Liver (tissue), 9 donors: ENCODE data around the gene LIFR. TPM values are rescaled to one million over a fixed set of nuclear protein-coding genes. Genes with fewer than 3 reads are reported as not detected.

Experiments
- DNase-seq: peaks from one replicate; pipeline ENCODE4 v3.0.0-alpha.2; 2017; ENCODE audit warnings: low spot score
- H3K27ac ChIP-seq, 2 donors: one replicate each; pipeline ENCODE4 v1.7.0; 2013; ENCODE audit warnings: inconsistent platforms in 2 of 2, low read length in 2 of 2, control low read depth in 1 of 2, low read depth in 1 of 2, mild to moderate bottlenecking in 1 of 2
- H3K27me3 ChIP-seq, 4 donors: one replicate each; pipeline versions ENCODE4 v1.6.1 to v1.7.0; 2013; ENCODE audit warnings: low read length in 3 of 4, inconsistent platforms in 1 of 4, mild to moderate bottlenecking in 1 of 4, moderate library complexity in 1 of 4; ENCODE audit not compliant: control insufficient read depth in 4 of 4, insufficient read depth in 4 of 4
- H3K36me3 ChIP-seq, 4 donors: one replicate each; pipeline versions ENCODE4 v1.6.1 to v1.7.0; 2013; ENCODE audit warnings: low read length in 3 of 4, mild to moderate bottlenecking in 3 of 4, low read depth in 1 of 4, moderate library complexity in 1 of 4; ENCODE audit not compliant: control insufficient read depth in 4 of 4, insufficient read depth in 3 of 4
- H3K4me1 ChIP-seq, 4 donors: one replicate each; pipeline versions ENCODE4 v1.6.1 to v1.7.0; 2013; ENCODE audit warnings: low read length in 3 of 4, mild to moderate bottlenecking in 3 of 4, moderate library complexity in 1 of 4; ENCODE audit not compliant: control insufficient read depth in 4 of 4, insufficient read depth in 4 of 4
- H3K4me3 ChIP-seq, 3 donors: one replicate each; pipeline versions ENCODE4 v1.6.1 to v1.7.0; 2013; ENCODE audit warnings: low read length in 3 of 3, control low read depth in 1 of 3, low read depth in 1 of 3, mild to moderate bottlenecking in 1 of 3
- H3K9ac ChIP-seq, 2 donors: one replicate each; pipeline ENCODE4 v1.7.0; 2013; ENCODE audit warnings: low read length in 2 of 2, mild to moderate bottlenecking in 2 of 2, moderate library complexity in 2 of 2, control low read depth in 1 of 2, low read depth in 1 of 2
- H3K9me3 ChIP-seq, 4 donors: one replicate each; pipeline versions ENCODE4 v1.6.1 to v1.7.0; 2013; ENCODE audit warnings: low read length in 3 of 4; ENCODE audit not compliant: control insufficient read depth in 4 of 4
- EGR1 ChIP-seq, 2 donors: IDR thresholded peaks; 2 replicates each; pipeline ENCODE4 v1.6.1; 2016 to 2018; ENCODE audit warnings: antibody characterized with exemption in 2 of 2, low read depth in 2 of 2
- FOXA1 ChIP-seq: IDR thresholded peaks from 2 replicates; pipeline ENCODE4 v1.6.1; 2016; ENCODE audit warnings: antibody characterized with exemption
- FOXA2 ChIP-seq: IDR thresholded peaks from 2 replicates; pipeline ENCODE4 v1.6.1; 2016; ENCODE audit warnings: antibody characterized with exemption
- GABPA ChIP-seq, 2 donors: IDR thresholded peaks in 1 of 2; conservative IDR thresholded peaks in 1 of 2; 2 replicates each; pipeline ENCODE4 v1.6.1; 2016; ENCODE audit warnings: antibody characterized with exemption in 2 of 2, mild to moderate bottlenecking in 1 of 2, moderate library complexity in 1 of 2
- HNF4A ChIP-seq, 2 donors: conservative IDR thresholded peaks; 2 replicates each; pipeline ENCODE4 v1.6.1; 2016; ENCODE audit warnings: antibody characterized with exemption in 2 of 2, mild to moderate bottlenecking in 2 of 2
- HNF4G ChIP-seq: IDR thresholded peaks from 2 replicates; pipeline ENCODE4 v1.6.1; 2016; ENCODE audit warnings: antibody characterized with exemption
- JUND ChIP-seq, 2 donors: IDR thresholded peaks; 2 replicates each; pipeline ENCODE4 v1.6.1; 2016; ENCODE audit warnings: antibody characterized with exemption in 2 of 2
- NR2F2 ChIP-seq: IDR thresholded peaks from 2 replicates; pipeline ENCODE4 v1.6.1; 2016; ENCODE audit warnings: antibody characterized with exemption
- RAD21 ChIP-seq, 2 donors: IDR thresholded peaks; 2 replicates each; pipeline ENCODE4 v1.6.1; 2016; ENCODE audit warnings: antibody characterized with exemption in 2 of 2, mild to moderate bottlenecking in 2 of 2
- RXRA ChIP-seq, 2 donors: IDR thresholded peaks; 2 replicates each; pipeline ENCODE4 v1.6.1; 2017 to 2018; ENCODE audit warnings: antibody characterized with exemption in 2 of 2, mild to moderate bottlenecking in 1 of 2
- SP1 ChIP-seq: IDR thresholded peaks from 2 replicates; pipeline ENCODE4 v1.6.1; 2018; ENCODE audit warnings: antibody characterized with exemption, mild to moderate bottlenecking
- TAF1 ChIP-seq: conservative IDR thresholded peaks from 2 replicates; pipeline ENCODE4 v1.6.1; 2016; ENCODE audit warnings: antibody characterized with exemption, mild to moderate bottlenecking
- YY1 ChIP-seq: IDR thresholded peaks from 2 replicates; pipeline ENCODE4 v1.6.1; 2016; ENCODE audit warnings: antibody characterized with exemption, mild to moderate bottlenecking
- WGBS: extraction: QIAGEN DNeasy Blood & Tissue Kit; methylation state at CpG from one replicate; pipeline ENCODE4 v1.1.7; 2013; 5-methylcytosine and 5-hydroxymethylcytosine counted together
- polyA plus RNA-seq, 2 donors: library from polyadenylated mRNA; stranded (reverse) in 1 of 2; unstranded in 1 of 2; fragments of 200-250 nt in 1 of 2; fragments of >200 nt in 1 of 2; fragmentation: Nextera tagmentation in 1 of 2; extraction: Ambion mirVana in 1 of 2; gene quantifications; one replicate each; pipeline versions ENCODE4 v1.2.1 to v1.2.3, GENCODE V29; 2013 to 2015
- total RNA-seq, 2 donors: library from RNA; depleted of rRNA; stranded (reverse); fragments of >200 nt; gene quantifications; one replicate each; pipeline ENCODE4 v1.2.3, GENCODE V29; 2014
- TF ChIP-seq, protein P1 (sequence below): IDR thresholded peaks from 2 replicates; pipeline ENCODE4 v1.6.1; 2016; ENCODE audit warnings: antibody characterized with exemption
- TF ChIP-seq, protein P2 (sequence below): IDR thresholded peaks from 2 replicates; pipeline ENCODE4 v1.6.1; 2016; ENCODE audit warnings: antibody characterized with exemption, mild to moderate bottlenecking
- TF ChIP-seq, protein P3 (sequence below): IDR thresholded peaks from 2 replicates; pipeline ENCODE4 v1.6.1; 2016; ENCODE audit warnings: antibody characterized with exemption
- TF ChIP-seq, protein P4 (sequence below): fragments of 150-350 bp; IDR thresholded peaks from 2 replicates; pipeline ENCODE4 v1.5.1; 2017; ENCODE audit warnings: improper control_type of control experiment, low read depth, low read length; ENCODE audit not compliant: missing input control
- TF ChIP-seq, protein P5 (sequence below): IDR thresholded peaks from 2 replicates; pipeline ENCODE4 v1.6.1; 2016; ENCODE audit warnings: antibody characterized with exemption
- donor health status: healthy.
- donor health status: healthy.
- donor health status: healthy.
- donor health status: healthy.
- donor health status: healthy.

Gene LIFR
- total and polyA plus RNA-seq, 4 donors: 10.5 to 79.7 (median 32.8) TPM

DNA sequence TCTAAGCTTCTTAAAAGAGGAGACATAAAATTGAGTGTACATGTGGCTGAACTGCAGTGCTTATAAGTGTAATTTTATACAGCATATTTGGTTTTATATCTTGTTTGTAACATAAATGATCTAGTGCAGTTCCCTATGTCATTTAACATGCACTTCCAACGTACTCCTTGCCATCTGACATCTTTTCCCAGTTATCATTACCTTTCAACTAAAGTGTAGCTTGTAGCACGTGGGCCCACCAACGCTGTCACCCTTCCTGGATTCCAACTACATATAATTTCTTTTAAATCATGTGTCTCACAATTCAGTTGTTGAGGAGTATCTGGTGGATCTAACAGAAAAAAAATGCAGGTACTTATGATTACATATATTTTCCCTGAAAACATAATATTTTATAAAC is 50.1 kb downstream of the LIFR start:
- 89% methylated on average over 3 of the region's 3 CpGs for WGBS
- Histone ChIP-seq H3K27me3 (no peaks in the 10 kb centered on the region), H3K9me3 (no peaks in the 10 kb centered on the region), H3K4me3 (no peak overlapping the region), H3K9ac (no peak overlapping the region), H3K36me3 (no peaks in the 10 kb centered on the region), H3K27ac (no peak overlapping the region), H3K4me1 (no peaks in the 10 kb centered on the region)
- no peak for DNase-seq
- no peak for TF ChIP-seq NR2F2
- TF ChIP-seq, protein P1, sequence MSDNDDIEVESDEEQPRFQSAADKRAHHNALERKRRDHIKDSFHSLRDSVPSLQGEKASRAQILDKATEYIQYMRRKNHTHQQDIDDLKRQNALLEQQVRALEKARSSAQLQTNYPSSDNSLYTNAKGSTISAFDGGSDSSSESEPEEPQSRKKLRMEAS: no peak
- no peak for TF ChIP-seq RAD21 (IDR thresholded peaks at IDR 0.05)
- no peak for TF ChIP-seq HNF4A (conservative IDR thresholded peaks at IDR 0.05)
- TF ChIP-seq EGR1 (IDR thresholded peaks at IDR 0.05; ENCODE audit: low read depth in 2 of 2): no peak
- no peak for TF ChIP-seq YY1
- TF ChIP-seq JUND (IDR thresholded peaks at IDR 0.05): no peak
- no peak for TF ChIP-seq HNF4G
- TF ChIP-seq, protein P2, sequence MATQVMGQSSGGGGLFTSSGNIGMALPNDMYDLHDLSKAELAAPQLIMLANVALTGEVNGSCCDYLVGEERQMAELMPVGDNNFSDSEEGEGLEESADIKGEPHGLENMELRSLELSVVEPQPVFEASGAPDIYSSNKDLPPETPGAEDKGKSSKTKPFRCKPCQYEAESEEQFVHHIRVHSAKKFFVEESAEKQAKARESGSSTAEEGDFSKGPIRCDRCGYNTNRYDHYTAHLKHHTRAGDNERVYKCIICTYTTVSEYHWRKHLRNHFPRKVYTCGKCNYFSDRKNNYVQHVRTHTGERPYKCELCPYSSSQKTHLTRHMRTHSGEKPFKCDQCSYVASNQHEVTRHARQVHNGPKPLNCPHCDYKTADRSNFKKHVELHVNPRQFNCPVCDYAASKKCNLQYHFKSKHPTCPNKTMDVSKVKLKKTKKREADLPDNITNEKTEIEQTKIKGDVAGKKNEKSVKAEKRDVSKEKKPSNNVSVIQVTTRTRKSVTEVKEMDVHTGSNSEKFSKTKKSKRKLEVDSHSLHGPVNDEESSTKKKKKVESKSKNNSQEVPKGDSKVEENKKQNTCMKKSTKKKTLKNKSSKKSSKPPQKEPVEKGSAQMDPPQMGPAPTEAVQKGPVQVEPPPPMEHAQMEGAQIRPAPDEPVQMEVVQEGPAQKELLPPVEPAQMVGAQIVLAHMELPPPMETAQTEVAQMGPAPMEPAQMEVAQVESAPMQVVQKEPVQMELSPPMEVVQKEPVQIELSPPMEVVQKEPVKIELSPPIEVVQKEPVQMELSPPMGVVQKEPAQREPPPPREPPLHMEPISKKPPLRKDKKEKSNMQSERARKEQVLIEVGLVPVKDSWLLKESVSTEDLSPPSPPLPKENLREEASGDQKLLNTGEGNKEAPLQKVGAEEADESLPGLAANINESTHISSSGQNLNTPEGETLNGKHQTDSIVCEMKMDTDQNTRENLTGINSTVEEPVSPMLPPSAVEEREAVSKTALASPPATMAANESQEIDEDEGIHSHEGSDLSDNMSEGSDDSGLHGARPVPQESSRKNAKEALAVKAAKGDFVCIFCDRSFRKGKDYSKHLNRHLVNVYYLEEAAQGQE: no peak
- TF ChIP-seq, protein P3, sequence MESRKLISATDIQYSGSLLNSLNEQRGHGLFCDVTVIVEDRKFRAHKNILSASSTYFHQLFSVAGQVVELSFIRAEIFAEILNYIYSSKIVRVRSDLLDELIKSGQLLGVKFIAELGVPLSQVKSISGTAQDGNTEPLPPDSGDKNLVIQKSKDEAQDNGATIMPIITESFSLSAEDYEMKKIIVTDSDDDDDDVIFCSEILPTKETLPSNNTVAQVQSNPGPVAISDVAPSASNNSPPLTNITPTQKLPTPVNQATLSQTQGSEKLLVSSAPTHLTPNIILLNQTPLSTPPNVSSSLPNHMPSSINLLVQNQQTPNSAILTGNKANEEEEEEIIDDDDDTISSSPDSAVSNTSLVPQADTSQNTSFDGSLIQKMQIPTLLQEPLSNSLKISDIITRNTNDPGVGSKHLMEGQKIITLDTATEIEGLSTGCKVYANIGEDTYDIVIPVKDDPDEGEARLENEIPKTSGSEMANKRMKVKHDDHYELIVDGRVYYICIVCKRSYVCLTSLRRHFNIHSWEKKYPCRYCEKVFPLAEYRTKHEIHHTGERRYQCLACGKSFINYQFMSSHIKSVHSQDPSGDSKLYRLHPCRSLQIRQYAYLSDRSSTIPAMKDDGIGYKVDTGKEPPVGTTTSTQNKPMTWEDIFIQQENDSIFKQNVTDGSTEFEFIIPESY: no peak
- no peak for TF ChIP-seq TAF1
- TF ChIP-seq, protein P4, sequence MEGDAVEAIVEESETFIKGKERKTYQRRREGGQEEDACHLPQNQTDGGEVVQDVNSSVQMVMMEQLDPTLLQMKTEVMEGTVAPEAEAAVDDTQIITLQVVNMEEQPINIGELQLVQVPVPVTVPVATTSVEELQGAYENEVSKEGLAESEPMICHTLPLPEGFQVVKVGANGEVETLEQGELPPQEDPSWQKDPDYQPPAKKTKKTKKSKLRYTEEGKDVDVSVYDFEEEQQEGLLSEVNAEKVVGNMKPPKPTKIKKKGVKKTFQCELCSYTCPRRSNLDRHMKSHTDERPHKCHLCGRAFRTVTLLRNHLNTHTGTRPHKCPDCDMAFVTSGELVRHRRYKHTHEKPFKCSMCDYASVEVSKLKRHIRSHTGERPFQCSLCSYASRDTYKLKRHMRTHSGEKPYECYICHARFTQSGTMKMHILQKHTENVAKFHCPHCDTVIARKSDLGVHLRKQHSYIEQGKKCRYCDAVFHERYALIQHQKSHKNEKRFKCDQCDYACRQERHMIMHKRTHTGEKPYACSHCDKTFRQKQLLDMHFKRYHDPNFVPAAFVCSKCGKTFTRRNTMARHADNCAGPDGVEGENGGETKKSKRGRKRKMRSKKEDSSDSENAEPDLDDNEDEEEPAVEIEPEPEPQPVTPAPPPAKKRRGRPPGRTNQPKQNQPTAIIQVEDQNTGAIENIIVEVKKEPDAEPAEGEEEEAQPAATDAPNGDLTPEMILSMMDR: no peak
- no peak for TF ChIP-seq FOXA2
- TF ChIP-seq RXRA (IDR thresholded peaks at IDR 0.05): no peak
- no peak for TF ChIP-seq SP1
- no peak for TF ChIP-seq GABPA (IDR thresholded peaks at IDR 0.05 in 1 of 2, conservative IDR thresholded peaks at IDR 0.05 in 1 of 2)
- no peak for TF ChIP-seq FOXA1
- TF ChIP-seq, protein P5, sequence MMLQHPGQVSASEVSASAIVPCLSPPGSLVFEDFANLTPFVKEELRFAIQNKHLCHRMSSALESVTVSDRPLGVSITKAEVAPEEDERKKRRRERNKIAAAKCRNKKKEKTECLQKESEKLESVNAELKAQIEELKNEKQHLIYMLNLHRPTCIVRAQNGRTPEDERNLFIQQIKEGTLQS: no peak
